H1 (cell line): Measurements from ENCODE around the gene F13B. TPM values are rescaled to one million over a fixed set of nuclear protein-coding genes. Genes with fewer than 3 reads are reported as not detected.

Source experiments
- CTCF ChIA-PET: fragments of 300-600 bp; sonication (Branson Sonifier 250); formaldehyde crosslinking; loops from one replicate; lab custom pipeline; 2021; ENCODE audit not compliant: partially characterized antibody; lab: Charles Lee
- POLR2A ChIA-PET: fragments of 300-600 bp; sonication (Branson Sonifier 250); formaldehyde crosslinking; loops from one replicate; lab custom pipeline; 2021; ENCODE audit warnings: inconsistent platforms; ENCODE audit not compliant: partially characterized antibody; lab: Charles Lee
- DNase-seq, 2 experiments: peaks; one replicate each; pipeline versions ENCODE4 v3.0.0 to v3.0.0-alpha.2; 2010 to 2022; ENCODE audit warnings: low spot score in 2 of 2, low read depth in 1 of 2, mixed read lengths in 1 of 2
- FAIRE-seq: peaks from 2 replicates; lab custom pipeline; 2011; peaks lifted over from hg19 to GRCh38; lab: Jason Lieb, UNC
- H2AFZ ChIP-seq: 2 replicates; pipeline ENCODE4 v1.8.1; 2012; ENCODE audit warnings: low read length, inconsistent platforms
- H2AK5ac ChIP-seq: 2 replicates; pipeline ENCODE4 v1.6.1; 2013; ENCODE audit warnings: low read depth, low read length
- H2BK120ac ChIP-seq: replicated peaks from 2 replicates; pipeline ENCODE3; 2013; ENCODE audit warnings: low read depth, low read length, inconsistent platforms
- H2BK12ac ChIP-seq: 2 replicates; pipeline ENCODE4 v1.6.1; 2013; ENCODE audit warnings: low read depth, low read length
- H2BK15ac ChIP-seq: 2 replicates; pipeline ENCODE4 v1.6.1; 2013; ENCODE audit warnings: low read length
- H2BK20ac ChIP-seq: 2 replicates; pipeline ENCODE4 v1.6.1; 2013; ENCODE audit warnings: low read length
- H2BK5ac ChIP-seq: 2 replicates; pipeline ENCODE4 v1.6.1; 2013; ENCODE audit warnings: low read depth, low read length
- H3K14ac ChIP-seq: 2 replicates; pipeline ENCODE4 v1.6.1; 2013; ENCODE audit warnings: inconsistent platforms; ENCODE audit not compliant: insufficient read length
- H3K18ac ChIP-seq: 2 replicates; pipeline ENCODE4 v1.6.1; 2013; ENCODE audit warnings: low read length; ENCODE audit errors: extremely low read depth
- H3K23ac ChIP-seq: 2 replicates; pipeline ENCODE4 v1.6.1; 2013; ENCODE audit warnings: inconsistent platforms; ENCODE audit not compliant: insufficient read length
- H3K23me2 ChIP-seq: 2 replicates; pipeline ENCODE4 v1.6.1; 2013; ENCODE audit warnings: low read depth, low read length
- H3K27ac ChIP-seq: 2 replicates; pipeline ENCODE4 v1.6.1; 2011; ENCODE audit warnings: low read depth, low read length, inconsistent platforms
- H3K27me3 ChIP-seq, 4 experiments: replicated peaks in 1 of 4; 1 replicate in 1 of 4; 2 replicates in 3 of 4; pipeline versions ENCODE4 v1.6.1 to v1.8.1; 2011 to 2013; ENCODE audit warnings: low read length in 3 of 4, mild to moderate bottlenecking in 3 of 4, inconsistent platforms in 2 of 4, mixed read lengths in 2 of 4, moderate library complexity in 1 of 4; ENCODE audit not compliant: control insufficient read depth in 3 of 4, insufficient read depth in 3 of 4; ENCODE audit errors: extremely low read depth in 1 of 4
- H3K36me3 ChIP-seq, 4 experiments: 2 replicates each; pipeline versions ENCODE4 v1.6.1 to v1.8.1; 2011 to 2013; ENCODE audit warnings: mild to moderate bottlenecking in 4 of 4, low read length in 3 of 4, moderate library complexity in 2 of 4, control low read depth in 1 of 4, inconsistent platforms in 1 of 4; ENCODE audit not compliant: insufficient read depth in 4 of 4, control insufficient read depth in 2 of 4
- H3K4ac ChIP-seq: replicated peaks from 2 replicates; pipeline ENCODE3; 2013; ENCODE audit warnings: low read length, low read depth, mixed read lengths, inconsistent platforms; ENCODE audit not compliant: insufficient read length
- H3K4me1 ChIP-seq, 4 experiments: replicated peaks in 1 of 4; 1 replicate in 1 of 4; 2 replicates in 3 of 4; pipeline versions ENCODE4 v1.6.1 to v1.8.1; 2011 to 2013; ENCODE audit warnings: low read length in 3 of 4, inconsistent platforms in 2 of 4, mixed read lengths in 1 of 4; ENCODE audit not compliant: insufficient read depth in 4 of 4, control insufficient read depth in 3 of 4
- H3K4me2 ChIP-seq, 2 experiments: 2 replicates each; pipeline versions ENCODE4 v1.6.1 to v1.8.1; 2011 to 2013; ENCODE audit warnings: low read depth in 2 of 2, low read length in 2 of 2, control low read depth in 1 of 2, inconsistent platforms in 1 of 2, mild to moderate bottlenecking in 1 of 2; ENCODE audit not compliant: insufficient read depth in 1 of 2
- H3K4me3 ChIP-seq, 4 experiments: fragments of 200-600, 300-600 bp in 1 of 4; sonication (generic), shearing (Covaris generic), sonication (Bioruptor Twin) in 1 of 4; 2 replicates each; pipeline versions ENCODE4 v1.5.1 to v1.8.1; 2011 to 2016; ENCODE audit warnings: low read length in 4 of 4, low read depth in 3 of 4, control low read depth in 2 of 4, inconsistent platforms in 2 of 4, mild to moderate bottlenecking in 2 of 4, mixed read lengths in 1 of 4, moderate library complexity in 1 of 4; ENCODE audit not compliant: insufficient read depth in 2 of 4; ENCODE audit errors: extremely low read depth in 1 of 4
- H3K56ac ChIP-seq: replicated peaks from 2 replicates; pipeline ENCODE3; 2013; ENCODE audit warnings: low read depth, mild to moderate bottlenecking, mixed read lengths, low read length, inconsistent platforms; ENCODE audit not compliant: insufficient read length
- H3K79me1 ChIP-seq: 2 replicates; pipeline ENCODE4 v1.6.1; 2013; ENCODE audit warnings: low read depth, low read length, control low read depth
- H3K79me2 ChIP-seq, 2 experiments: 2 replicates each; pipeline versions ENCODE4 v1.6.1 to v1.8.1; 2012 to 2013; ENCODE audit warnings: low read length in 2 of 2, mild to moderate bottlenecking in 2 of 2, inconsistent platforms in 1 of 2; ENCODE audit not compliant: insufficient read depth in 2 of 2, control insufficient read depth in 1 of 2
- H3K9ac ChIP-seq, 4 experiments: replicated peaks in 1 of 4; 1 replicate in 1 of 4; 2 replicates in 3 of 4; pipeline versions ENCODE4 v1.6.1 to v1.8.1; 2011 to 2013; ENCODE audit warnings: low read depth in 3 of 4, low read length in 3 of 4, control low read depth in 2 of 4, mild to moderate bottlenecking in 2 of 4, moderate library complexity in 2 of 4, inconsistent platforms in 1 of 4; ENCODE audit errors: extremely low read depth in 1 of 4
- H3K9me3 ChIP-seq, 2 experiments: 2 replicates each; pipeline versions ENCODE4 v1.6.1 to v1.8.1; 2012 to 2013; ENCODE audit warnings: mild to moderate bottlenecking in 2 of 2, moderate library complexity in 2 of 2, control low read depth in 1 of 2, inconsistent platforms in 1 of 2, low read depth in 1 of 2, low read length in 1 of 2, mixed read lengths in 1 of 2; ENCODE audit not compliant: insufficient read depth in 2 of 2
- H4K20me1 ChIP-seq, 2 experiments: replicated peaks in 1 of 2; 2 replicates each; pipeline versions ENCODE3 to v1.8.1; 2011 to 2013; ENCODE audit warnings: inconsistent platforms in 2 of 2, low read length in 2 of 2, mild to moderate bottlenecking in 1 of 2; ENCODE audit not compliant: insufficient read depth in 2 of 2, control insufficient read depth in 1 of 2
- H4K5ac ChIP-seq: 2 replicates; pipeline ENCODE4 v1.6.1; 2013; ENCODE audit warnings: low read length, low read depth, mixed read lengths, inconsistent platforms; ENCODE audit not compliant: insufficient read length
- H4K8ac ChIP-seq: 2 replicates; pipeline ENCODE4 v1.8.0; 2013; ENCODE audit warnings: mild to moderate bottlenecking, moderate library complexity, low read length, inconsistent platforms; ENCODE audit not compliant: insufficient read depth; ENCODE audit errors: extremely low read depth
- H4K91ac ChIP-seq: replicated peaks from 2 replicates; pipeline ENCODE3; 2013; ENCODE audit warnings: low read length, mixed read lengths, inconsistent platforms; ENCODE audit not compliant: insufficient read length
- ASH2L ChIP-seq: fragments of 200-600, 300-600 bp; sonication (generic); IDR thresholded peaks from one replicate; pipeline ENCODE4 v1.7.1; 2017; ENCODE audit warnings: low read length
- EP300 ChIP-seq, 2 experiments: IDR thresholded peaks; 1 replicate in 1 of 2; 2 replicates in 1 of 2; pipeline ENCODE4 v1.6.1; 2011 to 2012; ENCODE audit warnings: low read depth in 2 of 2, low read length in 2 of 2, mild to moderate bottlenecking in 2 of 2, borderline replicate concordance in 1 of 2, inconsistent platforms in 1 of 2, moderate library complexity in 1 of 2
- EZH2 ChIP-seq: fragments of 200-600 bp; sonication (generic); IDR thresholded peaks from 2 replicates; pipeline ENCODE4 v1.7.1; 2012; ENCODE audit warnings: low read depth, mild to moderate bottlenecking, moderate library complexity, low read length, inconsistent platforms; ENCODE audit not compliant: severe bottlenecking
- GTF2F1 ChIP-seq: IDR thresholded peaks from 2 replicates; pipeline ENCODE4 v1.6.1; 2012; ENCODE audit warnings: low read depth, low read length, improper control_type of control experiment, borderline replicate concordance
- HDAC6 ChIP-seq: IDR thresholded peaks from one replicate; pipeline ENCODE4 v1.7.1; 2012; ENCODE audit warnings: low read depth, mild to moderate bottlenecking, inconsistent platforms, low read length, moderate library complexity
- NRF1 ChIP-seq: IDR thresholded peaks from 2 replicates; pipeline ENCODE4 v1.6.1; 2011; ENCODE audit warnings: mild to moderate bottlenecking, low read depth, low read length, improper control_type of control experiment
- SAP30 ChIP-seq: fragments of 300-600 bp; sonication (generic); IDR thresholded peaks from 2 replicates; pipeline ENCODE4 v1.7.1; 2012; ENCODE audit warnings: low read length, moderate library complexity, mild to moderate bottlenecking, inconsistent platforms; ENCODE audit not compliant: insufficient read depth, insufficient replicate concordance
- TEAD4 ChIP-seq: IDR thresholded peaks from 2 replicates; pipeline ENCODE4 v1.6.1; 2012; ENCODE audit warnings: low read depth, low read length, inconsistent platforms, mixed read lengths
- WGBS, 2 experiments: shearing (Covaris generic) in 1 of 2; methylation state at CpG; one replicate each; pipeline versions ENCODE4 v1.1.6 to v1.1.7; 2013 to 2015; ENCODE audit warnings: low lambda C conversion rate in 2 of 2, mixed read lengths in 2 of 2, inconsistent platforms in 1 of 2, low coverage in 1 of 2, missing lambda C conversion rate in 1 of 2; ENCODE audit not compliant: insufficient replicate concordance in 2 of 2, insufficient coverage in 1 of 2, insufficient read length in 1 of 2; ENCODE audit errors: extremely low coverage in 1 of 2, missing lambda C conversion rate in 1 of 2; 5-methylcytosine and 5-hydroxymethylcytosine counted together
- polyA plus RNA-seq, 7 experiments: library from polyadenylated mRNA; depleted of rRNA in 3 of 7; stranded (reverse) in 5 of 7; unstranded in 2 of 7; fragments of >200 nt in 5 of 7; fragments of 200-250 nt in 2 of 7; gene quantifications; 1 replicate in 5 of 7; 2 replicates in 1 of 7; 4 replicates in 1 of 7; pipeline versions ENCODE4 v1.2.1 to v1.2.3, GENCODE V29; 2011 to 2013; ENCODE audit warnings: missing spikeins in 2 of 7, mixed read lengths in 2 of 7
- total RNA-seq: library from RNA; stranded (reverse); fragmentation: NEBNext Ultra II Directional; extraction: Animal tissue kit (Norgen Biotek cat#: 25700); gene quantifications from 2 replicates; pipeline ENCODE4 v1.2.1, GENCODE V29; 2021

F13B gene
- total and polyA plus RNA-seq, 2 of the 8 experiments (the other 6 are each of a cell fraction or from before 2014, with no cell fraction given) = not detected

DNA sequence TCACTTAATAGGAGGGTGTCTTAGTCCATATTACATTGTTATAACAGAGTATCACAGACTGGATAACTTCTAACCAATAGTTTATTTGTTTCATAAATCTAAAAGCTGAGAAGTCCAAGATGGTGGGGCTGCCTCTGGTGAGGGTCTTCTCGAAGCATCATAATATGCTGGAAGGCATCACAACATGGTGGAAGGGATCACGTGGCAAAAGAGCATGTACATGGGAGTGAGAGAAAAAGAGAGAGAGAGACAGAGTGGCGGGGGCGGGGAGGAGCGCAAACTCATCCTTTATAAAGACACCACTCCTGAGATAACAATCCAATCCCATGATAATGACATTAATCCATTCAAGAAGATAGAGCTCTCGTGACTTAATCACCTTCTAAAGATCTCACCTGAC, 58.2 kb downstream of the F13B start:
- no peak for DNase-seq
- Histone ChIP-seq H3K9ac (no peak overlapping the region), H3K4me2 (no peak overlapping the region), H4K8ac (no peak overlapping the region), H3K18ac (no peak overlapping the region), H2AFZ (no peak overlapping the region), H4K5ac (no peak overlapping the region), H3K14ac (no peak overlapping the region), H3K79me1 (no peaks in the 10 kb centered on the region), H3K9me3 (peaks cover 3 to 6% of the 10 kb centered on the region in 2 experiments; a peak in 2 of 4 replicates), H3K4me3 (no peak overlapping the region), H3K4ac (no peak overlapping the region), H3K79me2 (no peaks in the 10 kb centered on the region), H3K56ac (no peak overlapping the region), H2BK20ac (no peak overlapping the region), H2BK120ac (no peak overlapping the region), H4K20me1 (no peaks in the 10 kb centered on the region), H3K27ac (no peak overlapping the region), H2BK15ac (no peak overlapping the region), H4K91ac (no peak overlapping the region), H3K27me3 (no peaks in the 10 kb centered on the region), H3K23me2 (no peaks in the 10 kb centered on the region), H2BK5ac (no peak overlapping the region), H3K36me3 (no peaks in the 10 kb centered on the region; a peak in 1 of 8 replicates), H2BK12ac (no peak overlapping the region), H3K23ac (no peak overlapping the region), H3K4me1 (no peaks in the 10 kb centered on the region), H2AK5ac (no peak overlapping the region)
- CTCF ChIA-PET = interaction anchor here (0.7 kb wide), 1 partner anchor 32 kb away, joined by 3 read pairs; no protein-coding TSS in a partner anchor
- no peak for FAIRE-seq
- 77% methylated on average over 6 of the region's 6 CpGs; no CpG with 5 or more reads in 1 of the 2 experiments for WGBS, 2 experiments
- POLR2A ChIA-PET = no interaction called here
- TF ChIP-seq HDAC6 (no peak), NRF1 (no peak), SAP30 (no peak), ASH2L (no peak), EP300 (IDR thresholded peaks at IDR 0.05; ENCODE audit: borderline replicate concordance in 1 of 2, low read depth in 2 of 2, low read length in 2 of 2) (no peak), GTF2F1 (no peak), EZH2 (no peak), TEAD4 (no peak)
